SK-N-MC (cell line): ENCODE data around the gene ARMC9.

Experiments
- EZH2 ChIP-seq: fragments of 200-600 bp; sonication (generic); IDR thresholded peaks from one replicate; pipeline ENCODE4 v1.6.1; 2017; ENCODE audit warnings: antibody characterized with exemption
- POLR2AphosphoS5 ChIP-seq: IDR thresholded peaks from 2 replicates; pipeline ENCODE4 v1.6.1; 2012; ENCODE audit warnings: mild to moderate bottlenecking, low read depth, low read length, borderline replicate concordance

DNA sequence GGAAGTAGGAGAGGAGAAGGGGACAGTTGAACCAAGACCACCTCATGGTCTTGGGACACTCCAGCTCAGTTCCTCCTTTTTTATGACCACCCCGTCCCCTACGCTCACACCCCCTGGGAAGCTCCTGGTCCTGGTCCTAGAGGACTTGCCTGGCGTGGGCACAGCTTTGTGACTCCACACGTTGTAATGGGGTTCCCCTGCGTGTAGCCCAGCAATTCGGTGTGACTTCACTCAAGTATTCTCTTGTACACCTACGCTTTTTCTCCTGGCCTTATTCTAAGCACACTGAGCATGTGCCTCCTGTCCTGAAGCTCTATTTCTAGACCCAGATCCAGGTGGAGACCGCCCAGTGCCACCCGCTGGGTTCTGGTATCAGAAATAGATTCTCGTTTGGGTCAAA lies 161.0 kb downstream of the ARMC9 start:
- TF ChIP-seq EZH2, result no peak
- no peak for TF ChIP-seq POLR2AphosphoS5
